Fibroblast of skin of abdomen (primary cell): ENCODE results near the gene PEX3. TPM values are rescaled to one million over a fixed set of nuclear protein-coding genes. Genes with fewer than 3 reads are reported as not detected.

Experiments
- DNase-seq: peaks from one replicate; pipeline ENCODE4 v3.0.0-alpha.2; 2013
- polyA plus RNA-seq, 2 experiments: library from polyadenylated mRNA; unstranded; fragments of 120-200 nt; gene quantifications; one replicate each; pipeline ENCODE4 v1.2.1, GENCODE V29; 2013; ENCODE audit not compliant: insufficient read length in 2 of 2

PEX3 gene, protein sequence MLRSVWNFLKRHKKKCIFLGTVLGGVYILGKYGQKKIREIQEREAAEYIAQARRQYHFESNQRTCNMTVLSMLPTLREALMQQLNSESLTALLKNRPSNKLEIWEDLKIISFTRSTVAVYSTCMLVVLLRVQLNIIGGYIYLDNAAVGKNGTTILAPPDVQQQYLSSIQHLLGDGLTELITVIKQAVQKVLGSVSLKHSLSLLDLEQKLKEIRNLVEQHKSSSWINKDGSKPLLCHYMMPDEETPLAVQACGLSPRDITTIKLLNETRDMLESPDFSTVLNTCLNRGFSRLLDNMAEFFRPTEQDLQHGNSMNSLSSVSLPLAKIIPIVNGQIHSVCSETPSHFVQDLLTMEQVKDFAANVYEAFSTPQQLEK
- polyA plus RNA-seq (2013, experiment 1 of 2; ENCODE audit: insufficient read length): 19.0 TPM
- 18.2 TPM for polyA plus RNA-seq (2013, experiment 2 of 2; ENCODE audit: insufficient read length)

DNA sequence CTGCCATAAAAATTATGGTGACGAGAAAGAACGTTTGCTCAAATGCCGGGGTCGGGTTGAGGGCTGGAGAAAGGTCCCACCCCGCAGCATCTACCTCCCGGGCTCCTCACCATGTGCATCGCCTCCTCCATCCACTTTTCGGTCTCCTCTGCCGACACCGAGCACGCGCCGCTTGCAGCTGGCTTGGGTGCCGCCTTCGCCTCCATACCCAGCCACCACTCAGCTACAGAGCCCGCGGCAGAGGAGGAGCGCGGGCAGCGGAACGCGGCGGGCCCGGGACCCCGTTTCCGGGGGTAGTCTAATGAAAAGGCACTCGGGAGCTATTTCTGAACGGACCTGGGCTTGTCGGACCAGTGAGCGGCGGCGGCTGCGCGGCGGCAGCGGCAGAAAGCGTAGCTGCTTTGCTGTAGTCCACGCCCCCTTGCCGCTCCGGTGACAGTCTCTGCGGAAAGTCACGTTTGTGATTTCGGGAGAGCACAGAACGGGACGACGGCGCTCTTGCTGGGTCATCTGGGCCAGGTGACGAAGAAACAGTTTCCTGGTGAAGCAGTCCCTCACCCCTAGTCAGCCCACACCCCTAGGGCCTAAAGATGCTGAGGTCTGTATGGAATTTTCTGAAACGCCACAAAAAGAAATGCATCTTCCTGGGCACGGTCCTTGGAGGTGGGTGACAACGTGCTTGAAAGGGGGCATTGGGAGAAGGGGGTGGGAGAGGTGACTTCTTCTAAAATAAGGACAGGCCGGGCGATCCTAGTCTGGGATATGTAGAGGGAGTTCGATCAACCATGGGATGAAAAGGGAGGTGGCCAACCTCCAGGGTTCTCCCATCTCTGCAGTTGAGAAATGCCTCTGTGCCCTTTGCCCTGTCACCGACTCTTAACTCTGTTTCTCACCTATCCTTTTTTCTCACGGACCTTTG is at the start of gene PEX3, which contains the start of gene ADAT2:
TSS of gene PEX3 (plus strand) at position 353 of the 919 bp plus-strand sequence. CDS start at position 591, 238 bp downstream.
TSS of gene ADAT2 (minus strand) at position 243 of the 919 bp plus-strand sequence. CDS start at position 206, 37 bp downstream.
- peak; percentile 92 for DNase-seq

DNA sequence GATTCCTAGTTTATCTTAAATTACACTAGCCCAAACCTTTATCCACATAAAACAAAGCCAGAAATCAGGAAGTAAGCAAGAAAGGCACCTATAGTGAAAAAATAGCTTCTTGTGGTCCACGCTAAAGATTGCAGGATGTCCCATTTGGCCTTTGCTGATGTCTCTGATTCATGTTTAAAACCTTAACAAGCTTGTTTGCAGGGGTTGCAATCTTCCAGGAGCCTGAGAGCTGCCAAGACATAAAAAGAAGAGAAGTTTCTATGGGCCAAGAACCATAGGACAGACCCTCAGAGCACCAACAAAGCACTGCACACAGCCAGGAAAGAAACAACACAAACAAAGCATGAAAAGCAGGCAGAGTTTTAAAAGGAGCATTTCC is 49.5 kb upstream of the PEX3 start:
- no peak for DNase-seq

DNA sequence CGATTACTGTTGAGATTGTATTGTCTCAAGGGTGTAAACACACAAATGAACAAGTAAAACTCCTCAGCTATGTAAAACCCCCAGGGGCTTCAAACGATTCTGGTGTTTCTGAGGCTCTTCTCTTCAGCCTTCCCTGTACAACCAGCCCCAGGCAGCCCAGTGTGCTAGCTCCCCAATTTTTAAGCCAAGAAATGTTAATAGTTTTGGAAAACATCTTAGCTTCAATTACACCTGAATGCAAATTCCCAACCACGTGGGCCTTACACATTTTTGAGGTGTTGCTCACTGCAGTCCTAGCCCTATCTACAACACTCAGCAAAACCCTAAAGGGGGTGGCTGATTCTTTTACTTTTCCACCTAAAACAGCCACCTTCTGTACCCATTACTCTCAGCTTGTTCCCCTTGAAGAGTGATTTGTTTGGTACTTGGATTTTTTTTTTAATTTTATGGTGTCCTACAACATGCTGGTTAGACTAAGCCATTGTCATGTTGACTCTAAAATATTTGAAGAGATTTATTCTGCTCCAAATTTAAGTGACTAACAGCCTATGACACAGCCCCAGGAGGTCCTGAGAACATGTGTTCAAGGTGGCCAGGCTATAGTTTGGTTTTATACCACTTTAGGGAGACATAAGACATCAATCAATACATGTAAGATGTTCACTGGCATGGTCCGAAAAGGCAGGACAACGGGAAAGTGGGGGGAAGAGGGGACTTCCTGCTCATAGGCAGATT is 48.8 kb upstream of the PEX3 start:
- DNase-seq: no peak

DNA sequence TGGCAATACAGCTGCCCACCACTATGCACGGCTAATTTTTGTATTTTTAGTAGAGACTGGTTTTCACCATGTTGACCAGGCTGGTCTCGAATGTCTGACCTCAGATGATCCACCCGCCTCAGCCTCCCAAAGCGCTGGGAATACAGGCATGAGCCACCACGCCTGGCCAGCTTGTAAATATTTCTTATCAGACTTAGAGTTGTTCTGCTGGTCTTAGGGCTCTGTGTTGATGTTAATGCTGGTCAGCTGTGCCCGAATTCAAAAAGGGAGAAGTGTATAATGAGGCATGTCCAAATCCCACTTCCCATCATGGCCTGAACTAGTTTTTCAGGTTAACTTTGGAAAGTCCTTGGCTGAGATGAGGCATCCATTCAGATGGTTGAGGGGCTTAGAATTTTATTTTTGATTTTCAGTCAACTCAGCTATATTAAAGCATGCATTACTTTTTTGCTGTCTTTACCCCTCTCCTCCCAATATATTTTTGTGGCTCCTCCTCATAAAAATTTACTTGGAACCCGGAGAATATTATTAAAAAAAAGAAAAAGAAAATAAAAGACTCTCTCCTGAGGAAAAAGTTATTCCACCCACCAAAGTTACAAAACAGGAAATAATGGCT is 47.8 kb upstream of the PEX3 start:
- DNase-seq: no peak

DNA sequence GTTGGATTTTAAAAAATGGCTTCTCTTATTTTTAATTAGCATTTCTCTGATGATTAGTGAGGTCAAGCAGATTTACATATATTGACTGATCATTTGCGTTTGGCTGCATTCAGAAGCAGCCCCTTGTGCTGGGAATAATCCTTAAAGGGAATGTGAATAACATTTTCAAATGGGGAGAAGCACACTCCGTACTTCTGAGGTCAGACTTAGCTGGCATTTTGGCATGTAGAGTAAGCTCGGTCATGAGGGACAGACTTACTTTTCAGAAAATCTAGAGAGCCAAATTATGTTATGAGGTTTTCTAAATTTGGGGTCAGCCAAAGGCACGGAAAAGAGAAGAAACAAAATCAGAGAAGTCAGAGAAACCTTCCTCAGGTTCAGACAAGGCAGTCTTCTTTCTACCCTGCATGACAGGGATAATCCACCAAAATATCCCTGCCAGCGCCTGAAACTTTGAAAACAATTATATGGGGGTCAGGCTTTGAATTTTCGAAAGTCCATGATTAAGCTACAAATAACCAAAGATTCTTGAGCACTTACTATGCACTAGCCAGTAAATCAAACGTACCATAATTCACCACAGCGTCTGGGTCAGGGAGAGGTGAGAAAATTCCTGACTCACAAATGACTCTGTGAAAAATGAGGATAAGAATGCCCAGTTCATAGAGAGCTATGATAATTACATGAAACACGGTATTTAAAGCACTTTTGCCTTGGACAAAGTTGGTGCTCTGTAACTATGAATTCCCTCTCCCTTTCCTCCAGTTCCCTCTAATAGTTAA is 45.0 kb upstream of the PEX3 start:
- peak; percentile 88 for DNase-seq

DNA sequence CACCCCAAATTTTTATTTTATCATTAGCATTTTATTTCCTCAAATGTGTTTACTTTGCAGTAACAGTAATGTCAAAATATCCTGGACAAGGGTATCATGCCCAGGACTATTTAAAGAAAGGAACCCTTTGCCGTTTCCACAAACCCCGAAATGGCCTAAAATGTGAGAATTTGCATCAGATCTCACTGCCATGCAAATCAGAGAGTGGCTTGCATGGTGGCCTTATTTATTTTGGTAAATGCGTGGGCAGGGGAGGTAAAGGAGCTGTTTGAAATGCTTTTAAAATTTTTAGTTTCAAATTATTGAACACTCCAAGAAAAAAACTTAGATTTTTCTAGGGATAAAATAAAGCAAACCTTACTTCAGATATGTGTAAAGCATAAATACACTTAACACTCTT is 43.9 kb upstream of the PEX3 start:
- no peak for DNase-seq

DNA sequence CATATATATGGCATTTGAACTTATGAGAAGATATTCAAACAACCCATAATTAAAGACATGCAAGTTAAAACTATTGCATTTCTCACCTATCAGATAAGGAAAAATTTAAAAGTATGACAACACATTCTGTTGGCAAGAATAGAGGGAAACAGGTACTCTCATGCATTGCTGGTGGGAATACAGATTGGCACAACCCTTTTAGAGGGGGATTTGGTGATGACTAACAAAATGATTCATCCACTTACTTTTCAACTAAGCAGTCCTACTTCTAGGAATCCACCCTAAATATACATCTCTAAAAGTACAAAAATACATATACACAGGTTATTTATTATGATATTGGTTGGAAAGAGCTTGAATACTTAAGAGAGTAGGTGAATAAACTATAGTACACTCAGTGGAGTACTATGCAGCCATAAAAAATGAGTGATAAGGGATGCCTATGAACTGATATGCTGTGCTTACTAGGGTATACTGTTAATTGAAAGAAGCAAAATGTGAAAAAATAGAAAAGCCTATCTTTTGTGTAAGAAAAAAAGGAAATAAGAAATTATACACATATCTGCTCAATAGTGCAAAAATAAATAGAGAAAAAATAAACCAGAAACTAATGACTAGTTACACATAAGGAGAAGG is 42.3 kb upstream of the PEX3 start:
- DNase-seq: no peak

DNA sequence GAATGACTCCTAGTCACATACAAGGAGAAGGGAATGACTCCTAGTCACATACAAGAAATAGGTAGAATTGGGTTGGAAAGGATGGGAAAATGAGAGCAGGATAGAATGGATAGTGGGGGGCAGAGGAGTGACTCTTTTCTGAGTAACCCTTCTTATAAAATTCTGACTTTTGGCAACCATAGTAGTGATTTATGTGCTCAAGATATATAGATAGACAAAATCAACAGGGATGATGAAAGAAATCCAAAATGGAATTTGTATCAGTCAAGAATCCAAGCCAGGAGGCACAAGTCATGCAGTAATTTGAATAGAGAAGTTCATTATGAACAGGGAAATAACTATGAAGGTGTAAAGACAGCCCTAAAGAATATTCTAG is 41.8 kb upstream of the PEX3 start:
- no peak for DNase-seq

DNA sequence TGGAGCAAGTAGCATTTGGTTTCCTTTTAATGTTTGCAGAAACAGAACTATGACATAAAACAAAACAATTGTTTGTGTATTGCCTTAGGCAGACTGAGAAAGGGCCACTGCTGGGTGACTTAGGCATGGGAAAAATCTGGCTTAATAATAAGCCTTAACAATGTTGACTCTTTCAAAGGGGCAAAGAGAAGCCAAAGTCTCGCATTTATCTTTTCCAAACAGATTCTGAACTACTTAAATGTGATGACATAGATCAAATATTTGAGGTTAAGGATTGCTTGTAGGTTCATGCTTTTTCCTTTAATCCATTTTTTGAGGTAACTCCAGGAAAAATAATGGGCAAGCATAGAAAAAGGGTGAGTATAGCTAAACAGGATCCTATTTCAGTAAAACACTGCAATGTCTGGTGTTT is 39.7 kb upstream of the PEX3 start:
- peak; percentile 66 for DNase-seq

DNA sequence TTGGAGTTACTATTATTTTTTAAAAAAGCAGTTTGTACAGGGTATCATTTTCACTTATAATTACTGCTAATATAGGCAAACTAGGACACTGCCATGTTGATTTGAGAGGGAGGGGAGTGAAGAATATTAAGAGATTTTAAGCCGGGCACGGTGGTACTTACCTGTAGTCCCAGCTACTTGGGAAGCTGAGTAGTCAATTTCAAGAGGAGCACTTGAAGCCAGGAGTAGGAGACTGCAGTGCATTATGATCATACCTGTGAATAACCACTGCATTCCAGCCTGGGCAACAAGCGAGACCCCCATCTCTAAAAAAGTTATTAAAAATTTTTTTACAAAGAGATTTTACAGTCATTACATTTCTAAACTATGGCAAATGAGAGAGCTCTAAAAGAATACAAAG is 35.8 kb upstream of the PEX3 start:
- no peak for DNase-seq

DNA sequence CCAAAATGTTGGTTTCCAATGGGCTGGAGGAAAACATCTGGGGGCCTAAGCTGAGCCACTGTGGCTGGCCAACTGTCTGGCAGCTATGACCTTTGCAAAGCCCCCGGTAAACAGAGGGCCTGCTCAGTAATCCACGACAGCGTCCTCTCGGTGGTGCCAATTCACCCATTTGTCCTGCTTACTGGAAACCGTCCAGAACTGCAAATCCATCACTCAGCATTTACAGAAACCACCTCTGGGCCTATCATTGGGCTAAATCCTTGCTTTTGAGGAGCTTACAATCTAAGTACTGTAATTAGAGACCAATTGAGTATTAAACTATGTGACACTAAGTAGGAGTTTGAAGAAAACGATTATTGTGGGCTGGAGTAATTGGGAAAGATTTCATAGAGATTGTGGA is 31.1 kb upstream of the PEX3 start:
- DNase-seq: no peak

DNA sequence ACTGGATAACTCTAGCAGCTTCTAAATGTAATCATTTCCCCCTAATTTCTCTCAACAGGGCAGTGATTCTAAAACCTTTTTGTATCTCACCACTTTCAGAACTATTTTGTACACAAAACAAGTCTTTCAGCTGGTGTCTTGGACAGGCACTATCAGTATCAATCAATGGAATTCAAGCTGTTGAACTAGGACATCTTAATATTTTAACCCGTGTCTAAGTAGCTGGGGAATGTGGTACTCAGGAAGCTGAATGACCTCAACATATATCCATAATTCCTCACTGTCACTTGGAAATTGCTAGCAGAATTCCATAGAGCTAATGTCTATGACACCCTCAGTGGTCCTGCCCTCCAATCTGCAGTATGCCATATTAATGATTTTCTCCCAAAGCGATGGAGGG is 24.6 kb upstream of the PEX3 start:
- peak; percentile 74 for DNase-seq

DNA sequence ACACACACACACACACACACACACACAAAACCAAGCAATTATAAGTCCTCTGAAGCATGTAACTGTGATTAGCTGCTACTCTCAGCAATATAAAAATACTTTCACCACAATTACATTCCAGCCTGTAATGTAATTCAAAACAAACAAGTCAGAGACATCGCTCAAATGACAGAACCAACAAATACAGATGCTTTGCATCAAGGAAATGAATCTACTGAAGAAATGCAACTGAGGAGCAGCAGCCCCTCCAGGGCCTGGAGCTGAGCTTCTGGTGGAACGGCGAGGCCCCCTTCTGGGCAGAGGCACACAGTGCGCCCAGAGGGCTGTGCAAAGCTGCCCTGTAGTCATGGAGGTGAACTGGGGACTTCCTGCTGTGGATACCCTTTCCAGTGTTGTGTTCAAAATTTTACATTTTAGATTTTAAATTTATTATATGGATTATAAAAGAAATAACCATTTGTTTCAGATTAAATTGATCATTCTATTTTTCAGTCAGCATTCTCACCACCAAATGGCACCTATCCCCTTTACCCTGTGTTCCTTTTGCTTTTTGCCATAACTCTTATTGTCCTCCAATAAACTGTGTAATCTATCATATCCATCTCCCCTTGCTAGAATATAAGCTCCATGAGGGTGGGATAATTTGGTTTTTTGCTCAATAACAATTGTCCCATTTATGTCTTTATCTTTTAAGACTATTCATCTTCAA is 23.3 kb upstream of the PEX3 start:
- DNase-seq: peak; percentile 91

DNA sequence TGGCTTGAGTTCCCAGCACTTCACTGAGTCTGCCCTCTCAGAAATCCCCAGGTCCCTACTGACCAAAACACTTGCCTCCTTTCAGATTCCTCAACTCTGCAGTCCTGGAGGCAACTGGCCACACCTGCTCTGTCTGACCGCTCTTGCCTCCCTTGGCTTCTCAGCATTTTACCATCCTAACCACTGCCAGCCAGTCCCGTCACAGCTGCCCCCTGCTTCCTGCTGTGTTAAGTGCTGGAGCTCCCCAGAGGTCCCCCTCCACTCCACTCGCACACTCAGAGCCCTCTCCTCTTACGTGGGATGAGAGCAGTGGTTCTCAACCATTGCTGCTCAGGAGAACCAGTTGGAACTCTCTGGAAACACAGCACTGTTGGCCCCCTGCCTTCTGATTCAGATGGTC is 20.6 kb upstream of the PEX3 start:
- no peak for DNase-seq

DNA sequence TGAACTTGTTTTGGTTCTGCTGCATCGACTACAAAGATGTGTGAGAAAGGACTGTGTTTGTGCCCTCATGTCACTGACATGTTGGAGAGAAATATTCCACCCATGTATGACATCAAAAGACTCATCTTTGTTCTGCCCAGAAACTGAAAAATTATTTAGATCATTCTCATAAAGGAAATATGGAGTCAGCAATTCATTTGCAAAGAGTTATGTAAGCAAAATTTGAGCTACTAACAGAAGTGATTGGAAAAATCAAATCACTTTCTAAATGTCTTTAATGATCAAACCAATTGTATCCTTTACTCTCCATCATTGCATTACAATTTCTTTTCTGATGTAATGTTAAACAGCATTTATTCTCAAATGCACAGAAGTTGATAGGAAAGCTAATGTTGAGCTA is 19.4 kb upstream of the PEX3 start:
- DNase-seq: no peak

DNA sequence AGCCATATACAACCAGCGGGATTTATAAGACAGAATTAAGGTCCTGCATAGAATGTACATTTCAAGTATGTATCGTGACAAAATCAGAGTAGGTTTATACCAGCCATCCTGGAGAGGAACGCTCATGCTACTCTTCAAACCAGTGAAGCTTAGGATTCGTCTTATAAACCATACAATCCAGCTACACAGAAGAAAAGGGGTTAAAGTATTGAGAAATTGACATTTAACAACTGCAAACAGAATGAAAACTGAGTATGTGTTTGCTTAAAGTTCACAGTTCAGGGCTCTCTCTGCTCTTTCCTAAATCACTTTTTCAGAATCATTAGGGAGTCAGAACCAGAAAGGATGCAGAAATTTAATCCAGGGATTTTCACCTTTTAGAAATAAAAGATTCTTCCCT is 18.0 kb upstream of the PEX3 start:
- no peak for DNase-seq

DNA sequence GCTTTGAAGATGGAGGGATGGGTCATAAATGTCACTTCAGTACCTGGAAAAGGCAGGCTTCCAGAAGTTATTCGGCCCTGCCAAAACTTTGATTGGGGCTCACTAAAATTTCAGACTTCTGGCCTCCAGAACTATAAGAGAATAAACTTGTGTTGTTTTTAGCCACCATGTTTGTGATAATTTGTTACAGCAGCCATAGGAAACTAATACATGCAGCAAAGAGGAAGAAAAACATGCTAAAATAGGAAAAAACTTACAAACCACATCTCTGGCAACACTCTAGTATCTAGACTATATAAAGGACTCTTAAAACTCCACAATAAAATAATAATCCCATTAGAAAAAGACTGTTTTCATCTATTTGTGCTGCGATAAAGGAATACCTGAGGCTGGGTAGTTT is 9.6 kb upstream of the PEX3 start:
- no peak for DNase-seq

DNA sequence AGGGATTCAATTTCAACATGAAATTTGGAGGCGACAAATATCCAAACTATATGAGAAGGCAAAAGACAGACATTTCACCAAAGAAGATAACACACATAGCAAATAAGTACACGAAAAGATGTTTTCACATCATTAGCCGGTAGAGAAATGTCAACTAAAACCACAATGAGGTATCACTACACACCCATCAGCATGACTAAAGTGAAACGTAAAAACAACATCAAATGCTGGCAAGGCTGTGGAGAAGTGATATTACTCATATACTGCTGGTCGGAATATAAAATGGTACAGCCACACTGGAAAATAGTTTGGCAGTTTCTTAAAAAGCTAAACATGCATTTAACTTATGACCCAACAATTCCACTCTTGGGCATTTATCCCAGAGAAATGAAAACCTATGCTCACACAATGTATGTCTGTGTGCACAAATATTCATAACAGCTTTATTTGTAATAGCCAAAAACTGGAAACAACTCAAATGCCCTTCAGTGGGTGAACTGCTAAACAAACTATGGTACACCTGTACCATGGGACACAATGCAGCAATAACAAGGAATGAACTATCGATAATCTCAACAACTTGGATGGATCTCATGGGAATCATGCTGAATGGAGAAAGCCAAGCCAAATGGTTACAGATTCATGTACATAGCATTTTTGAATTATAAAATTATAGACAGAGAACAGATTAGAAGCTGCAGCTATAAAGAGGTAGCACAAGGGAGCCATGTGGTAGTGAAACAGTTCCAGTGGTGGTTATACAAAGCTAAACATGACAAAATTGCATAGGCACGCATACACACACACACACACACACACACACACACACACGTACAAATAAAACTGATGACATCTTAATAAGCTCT is 8.7 kb upstream of the PEX3 start:
- DNase-seq: peak; percentile 5

DNA sequence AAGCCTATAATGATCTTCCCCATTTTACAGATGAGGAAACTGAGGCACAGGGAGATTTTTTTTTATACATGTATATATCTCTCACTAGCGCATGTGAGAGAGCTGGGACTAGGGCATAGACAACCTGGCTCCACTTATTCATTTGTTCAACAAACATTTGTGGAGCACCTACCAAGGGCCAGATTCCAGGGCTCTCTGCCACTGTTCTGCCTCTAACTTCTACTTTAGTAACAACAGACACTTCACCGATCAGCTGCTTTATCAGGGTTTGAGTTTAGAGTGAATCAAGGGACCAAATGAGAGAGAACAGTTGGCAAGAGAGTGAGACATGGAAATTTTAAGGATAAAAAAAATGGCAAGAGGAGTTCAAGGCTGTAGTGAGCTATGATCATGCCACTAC is 7.5 kb upstream of the PEX3 start:
- no peak for DNase-seq
